Effector CD4-positive, alpha-beta T cell (primary cell): Measurements from ENCODE around the gene FOXN3.
"Not testable (repeated sequence)": the region's sequence is repeated elsewhere in the genome, so short reads cannot be mapped to it uniquely, and the experiment has no call there.

ENCODE experiments used
- DNase-seq: peaks from one replicate; pipeline ENCODE4 v3.0.0-alpha.2; 2020

The FOXN3 gene

GRCh38 chr14:89151693-89152092 lies 265.3 kb downstream of the FOXN3 start:
- DNase-seq = not testable (repeated sequence)

- no peak for DNase-seq
These were observed 270.8 kb downstream of the FOXN3 start for GRCh38 chr14:89146274-89146673.

- DNase-seq = no peak
These were observed 272.4 kb downstream of the FOXN3 start for GRCh38 chr14:89144642-89145041.

GRCh38 chr14:89144066-89144465 lies 273.0 kb downstream of the FOXN3 start:
- DNase-seq = no peak

GRCh38 chr14:89143595-89143994 lies 273.4 kb downstream of the FOXN3 start:
- DNase-seq = no peak

- DNase-seq = no peak
These were observed 274.7 kb downstream of the FOXN3 start for GRCh38 chr14:89142366-89142765.

- DNase-seq = no peak
These were observed 275.2 kb downstream of the FOXN3 start for GRCh38 chr14:89141862-89142261.

GRCh38 chr14:89140326-89140725 lies 276.7 kb downstream of the FOXN3 start:
- no peak for DNase-seq

GRCh38 chr14:89139404-89140247 lies 277.4 kb downstream of the FOXN3 start:
- DNase-seq = no peak

GRCh38 chr14:89138846-89139245 lies 278.2 kb downstream of the FOXN3 start:
- DNase-seq = no peak

- no peak for DNase-seq
These were observed 279.4 kb downstream of the FOXN3 start for GRCh38 chr14:89137526-89138163.

- DNase-seq = no peak
These were observed 280.4 kb downstream of the FOXN3 start for GRCh38 chr14:89136587-89136986.

GRCh38 chr14:89134640-89135039 lies 282.4 kb downstream of the FOXN3 start:
- DNase-seq = no peak

- DNase-seq = no peak
These were observed 285.9 kb downstream of the FOXN3 start for GRCh38 chr14:89131004-89131750.

GRCh38 chr14:89129570-89129969 lies 287.5 kb downstream of the FOXN3 start:
- DNase-seq = no peak

- DNase-seq = no peak
These were observed 288.6 kb downstream of the FOXN3 start for GRCh38 chr14:89128311-89129026.

GRCh38 chr14:89126461-89126860 lies 290.6 kb downstream of the FOXN3 start:
- no peak for DNase-seq

- DNase-seq = no peak
These were observed 291.8 kb downstream of the FOXN3 start for GRCh38 chr14:89125216-89125615.

- DNase-seq = no peak
These were observed 293.2 kb downstream of the FOXN3 start for GRCh38 chr14:89123851-89124250.

- DNase-seq = no peak
These were observed 293.8 kb downstream of the FOXN3 start for GRCh38 chr14:89123215-89123614.

GRCh38 chr14:89121968-89122620 lies 294.9 kb downstream of the FOXN3 start:
- DNase-seq = no peak

GRCh38 chr14:89117012-89117411 lies 300.0 kb downstream of the FOXN3 start:
- DNase-seq = no peak
